Measurements from ENCODE around the gene CDC42SE1.

Gene CDC42SE1

GRCh38 chr1:151051356-151052009, 7.9 kb downstream of the CDC42SE1 start:
- DNase-seq, result no peak

DNA sequence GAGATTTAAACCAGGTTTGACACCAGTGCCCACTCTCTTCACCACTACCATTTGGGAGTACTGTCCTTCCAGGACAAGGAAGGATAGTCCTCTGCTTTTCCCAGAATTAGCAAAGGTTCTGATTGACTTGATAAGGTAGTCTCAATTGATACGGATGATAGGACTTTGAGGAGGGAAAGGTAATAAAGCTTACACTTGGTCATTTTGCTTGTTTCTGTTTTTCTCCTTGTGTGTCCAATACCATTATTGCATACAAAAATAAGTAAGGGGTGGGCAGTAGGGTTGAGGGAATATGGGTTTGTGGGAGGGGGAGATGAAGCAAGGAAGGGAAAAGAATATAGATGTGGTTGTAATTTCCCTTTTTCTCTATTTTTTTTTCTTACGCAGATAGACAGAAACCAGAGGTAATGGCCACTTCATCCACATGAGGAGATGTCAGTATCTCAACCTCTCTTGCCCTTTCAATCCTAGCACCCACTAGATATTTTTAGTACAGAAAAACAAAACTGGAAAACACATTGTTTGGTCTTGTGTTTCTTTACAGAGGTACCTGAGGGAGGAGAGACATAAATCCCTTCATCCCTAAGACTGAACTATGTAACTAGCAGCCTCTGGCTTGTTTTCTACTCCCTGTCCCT, 9.3 kb downstream of the CDC42SE1 start:
- DNase-seq, result no peak

DNA sequence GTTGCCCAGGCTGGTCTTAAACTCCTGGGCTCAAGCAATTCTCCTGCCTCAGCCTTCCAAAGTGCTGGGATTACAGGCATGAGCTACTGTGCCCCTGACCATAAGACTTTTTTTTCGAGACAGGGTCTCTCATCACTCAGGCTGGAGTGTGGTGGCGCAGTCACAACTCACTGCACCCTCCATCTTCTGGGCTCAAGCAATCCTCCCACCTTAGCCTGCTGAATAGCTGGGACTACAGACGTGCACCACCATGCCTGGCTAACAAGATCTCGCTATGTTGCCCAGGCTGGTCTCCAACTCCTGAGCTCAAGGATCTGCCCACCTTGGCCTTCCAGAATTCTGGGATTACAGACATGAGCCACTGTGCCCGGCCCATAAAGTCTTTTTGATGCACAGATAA, 10.0 kb downstream of the CDC42SE1 start:
- no peak for DNase-seq

DNA sequence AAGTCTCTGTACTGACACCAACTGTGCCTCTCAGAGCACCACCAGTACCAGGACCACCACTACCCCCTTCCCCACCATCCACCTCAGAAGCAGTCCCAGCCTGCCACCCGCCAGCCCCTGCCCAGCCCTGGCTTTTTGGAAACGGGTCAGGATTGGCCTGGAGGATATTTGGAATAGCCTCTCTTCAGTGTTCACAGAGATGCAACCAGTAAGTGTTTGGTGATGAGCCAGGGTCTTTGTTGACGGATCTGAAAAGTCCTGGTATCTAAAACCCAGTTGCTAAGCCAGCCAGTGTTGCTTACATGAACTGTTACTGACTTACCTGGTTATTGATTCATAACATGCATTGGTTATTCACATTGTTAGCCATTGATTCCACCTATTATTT, 10.8 kb downstream of the CDC42SE1 start:
- no peak for DNase-seq

- peak; percentile 59 for DNase-seq
Measured at GRCh38 chr1:151047925-151048644, 11.3 kb downstream of the CDC42SE1 start.

DNA sequence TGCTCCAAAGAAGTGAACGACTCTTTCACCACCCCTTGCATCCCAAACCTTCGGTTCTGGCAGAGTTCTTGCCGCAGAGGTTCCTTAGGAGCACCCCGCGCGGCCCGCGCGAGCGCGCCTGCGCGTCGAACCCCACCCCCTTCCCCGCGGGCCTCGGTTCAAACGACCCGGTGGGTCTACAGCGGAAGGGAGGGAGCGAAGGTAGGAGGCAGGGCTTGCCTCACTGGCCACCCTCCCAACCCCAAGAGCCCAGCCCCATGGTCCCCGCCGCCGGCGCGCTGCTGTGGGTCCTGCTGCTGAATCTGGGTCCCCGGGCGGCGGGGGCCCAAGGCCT, 11.9 kb downstream of the CDC42SE1 start, which contains the start of gene C1orf56:
Gene C1orf56 (plus strand): TSS at position 161 of the 334 bp plus-strand sequence. CDS start 97 bp downstream, at position 258.
- peak; percentile 34 for DNase-seq

- DNase-seq, result no peak
Measured at GRCh38 chr1:151043163-151043562, 16.3 kb downstream of the CDC42SE1 start.

GRCh38 chr1:151039521-151039920, 19.9 kb downstream of the CDC42SE1 start:
- no peak for DNase-seq

DNA sequence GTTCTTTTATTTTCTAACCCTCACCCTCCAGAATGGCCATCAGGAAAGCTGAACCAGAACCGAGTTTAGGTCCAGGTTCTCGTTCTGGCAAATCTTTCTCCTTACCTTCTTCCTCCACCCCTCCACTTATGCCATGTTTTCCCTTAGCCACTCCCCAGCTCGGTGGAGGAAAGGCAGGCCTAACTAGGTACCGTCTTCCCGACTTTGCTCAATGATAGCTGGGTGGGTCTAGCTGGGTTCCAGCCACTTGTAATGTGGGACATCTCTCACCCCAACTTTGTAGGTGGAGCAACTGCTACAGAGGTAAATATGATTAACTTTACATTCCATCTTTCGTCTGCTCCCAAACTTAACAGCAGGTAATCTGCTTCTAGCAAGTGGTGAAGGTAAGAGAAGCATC, 22.4 kb downstream of the CDC42SE1 start:
- no peak for DNase-seq

GRCh38 chr1:151036356-151036755, 23.1 kb downstream of the CDC42SE1 start, which contains the start of gene BNIPL:
TSS of gene BNIPL (plus strand) at chr1:151036586. CDS start at chr1:151036726, 140 bp downstream.
- no peak for DNase-seq

DNA sequence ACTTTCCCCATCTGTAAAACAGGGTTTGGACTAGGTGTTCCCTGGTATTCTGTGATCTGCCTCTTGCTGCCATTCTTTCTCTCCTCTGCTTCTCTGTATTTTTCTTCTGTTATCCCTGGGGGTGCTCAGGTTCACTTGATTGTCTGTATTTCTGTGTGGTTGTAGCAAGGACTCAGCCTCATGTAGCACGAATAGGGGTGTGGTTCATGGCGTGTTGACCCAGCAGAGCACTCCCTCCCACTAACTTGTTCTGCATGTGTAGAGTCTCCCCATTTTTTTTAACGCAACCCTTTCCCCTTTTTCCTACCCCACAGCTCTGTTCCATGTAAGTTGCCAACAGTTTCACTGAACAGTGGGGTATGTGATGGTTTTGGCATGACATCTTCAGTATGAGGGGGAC, 24.3 kb downstream of the CDC42SE1 start:
- no peak for DNase-seq

DNA sequence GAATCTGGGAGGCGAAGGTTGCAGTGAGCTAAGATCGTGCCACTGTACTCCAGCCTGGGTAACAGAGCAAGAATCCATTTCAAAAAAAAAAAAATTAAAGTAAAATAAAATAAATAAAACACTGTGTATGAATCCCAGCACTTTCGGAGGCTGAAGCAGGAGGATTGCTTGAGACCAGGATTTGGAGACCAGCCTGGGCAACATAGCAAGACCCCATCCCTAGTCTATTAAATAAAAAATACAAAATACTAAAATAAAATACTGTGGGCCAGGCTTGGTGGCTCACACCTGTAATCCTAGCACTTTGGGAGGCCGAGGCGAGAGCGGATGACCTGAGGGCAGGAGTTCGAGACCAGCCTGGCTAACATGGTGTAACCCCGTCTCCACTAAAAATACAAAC, 27.3 kb downstream of the CDC42SE1 start:
- no peak for DNase-seq

GRCh38 chr1:151026460-151026859, 33.0 kb downstream of the CDC42SE1 start:
- no peak for DNase-seq

GRCh38 chr1:151024540-151025146, 34.8 kb downstream of the CDC42SE1 start:
- peak; percentile 64 for DNase-seq

DNA sequence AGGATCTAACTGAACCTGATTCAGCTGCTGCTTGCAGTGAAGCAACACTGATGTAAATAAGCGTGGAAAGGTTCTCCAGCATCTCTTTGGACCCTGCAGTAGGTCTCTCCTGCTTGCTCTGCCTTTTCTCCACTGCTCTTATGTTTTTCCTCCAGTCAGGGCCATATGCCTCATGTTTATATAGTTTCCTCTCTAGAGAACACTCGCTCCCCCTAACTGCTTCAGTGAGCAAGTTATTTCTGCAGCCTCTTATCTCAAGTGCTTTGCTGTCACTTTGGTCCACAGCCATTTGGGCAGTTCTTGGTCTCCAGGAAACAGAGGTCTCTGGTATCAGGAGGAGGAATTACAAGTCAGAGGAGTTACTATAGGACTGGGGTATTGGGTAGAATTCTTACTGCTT, 45.9 kb downstream of the CDC42SE1 start:
- peak; percentile 78 for DNase-seq

DNA sequence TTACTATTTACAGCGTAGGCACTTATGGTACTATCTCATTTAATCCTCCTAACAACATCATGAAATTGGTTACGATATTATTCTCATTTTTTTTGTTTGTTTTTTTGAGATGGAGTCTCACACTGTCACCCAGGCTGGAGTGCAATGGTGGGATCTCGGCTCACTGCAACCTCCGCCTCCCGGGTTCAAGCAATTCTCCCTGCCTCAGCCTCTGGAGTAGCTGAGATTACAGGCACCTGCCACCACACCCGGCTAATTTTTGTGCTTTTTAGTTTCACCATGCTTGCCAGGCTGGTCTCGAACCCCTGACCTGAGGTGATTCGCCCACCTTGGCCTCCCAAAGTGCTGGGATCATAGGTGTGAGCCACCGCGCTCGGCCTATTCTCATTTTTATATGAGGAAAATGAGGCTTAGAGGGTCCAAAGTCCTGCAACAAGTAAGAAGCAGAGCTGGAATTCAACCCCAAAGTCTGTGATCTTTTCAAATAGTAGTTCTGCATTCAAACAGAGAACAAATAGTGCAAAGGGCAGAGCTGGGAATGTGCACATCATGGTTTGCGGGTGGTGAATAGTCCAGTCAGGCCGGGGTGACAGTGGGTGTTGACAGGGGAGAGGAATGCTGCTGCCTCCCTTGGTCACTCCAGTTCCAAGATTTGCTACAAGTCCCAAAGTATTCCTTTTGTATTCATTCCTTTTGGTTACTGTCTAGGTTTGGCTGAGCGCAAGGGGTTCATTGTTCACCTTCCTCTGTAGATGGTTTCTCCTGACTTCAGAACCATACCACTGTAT, 46.5 kb downstream of the CDC42SE1 start:
- DNase-seq, result no peak

DNA sequence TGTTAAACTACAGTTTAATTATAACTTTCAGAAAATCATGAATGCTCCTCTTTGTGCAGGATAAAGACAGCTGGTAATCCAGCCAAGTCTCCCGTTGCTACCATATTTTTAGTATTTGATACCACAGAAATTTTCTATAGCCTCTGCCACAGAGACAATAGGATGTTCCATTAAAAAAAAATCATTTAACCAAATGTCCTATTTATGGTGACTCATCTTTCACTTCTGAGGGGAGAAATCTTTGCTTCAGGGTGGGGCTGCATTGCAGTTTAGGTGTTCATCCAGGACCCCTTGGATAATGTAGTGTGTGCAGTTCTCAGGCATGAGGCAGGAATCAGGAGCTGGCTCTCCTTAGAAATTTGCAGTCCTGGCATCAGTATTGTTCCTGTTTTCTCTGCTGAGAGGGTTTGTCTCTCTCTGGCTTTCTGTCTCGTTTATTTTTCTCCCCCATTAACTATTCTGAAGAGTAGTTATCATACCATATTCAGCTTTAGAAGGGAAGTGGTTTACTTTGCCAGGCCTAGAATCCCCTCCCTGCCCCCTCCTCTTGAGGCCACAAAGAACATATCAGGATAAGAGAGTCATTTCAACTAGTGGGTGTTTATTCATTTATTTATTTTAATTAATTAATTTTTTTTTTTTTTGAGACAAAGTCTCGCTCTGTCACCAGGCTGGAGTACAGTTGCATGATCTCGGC, 48.1 kb downstream of the CDC42SE1 start:
- DNase-seq, result no peak

- no peak for DNase-seq
Measured at GRCh38 chr1:151010346-151010726, 49.1 kb downstream of the CDC42SE1 start.

GRCh38 chr1:151009674-151010345, 49.6 kb downstream of the CDC42SE1 start:
- no peak for DNase-seq

- DNase-seq, result no peak
Measured at GRCh38 chr1:151009206-151009587, 50.2 kb downstream of the CDC42SE1 start.
